ENCODE results near the gene EIF2D.

GRCh38 chr1:206580438-206581113 lies 31.7 kb downstream of the EIF2D start:
- TF ChIP-seq, protein P1, sequence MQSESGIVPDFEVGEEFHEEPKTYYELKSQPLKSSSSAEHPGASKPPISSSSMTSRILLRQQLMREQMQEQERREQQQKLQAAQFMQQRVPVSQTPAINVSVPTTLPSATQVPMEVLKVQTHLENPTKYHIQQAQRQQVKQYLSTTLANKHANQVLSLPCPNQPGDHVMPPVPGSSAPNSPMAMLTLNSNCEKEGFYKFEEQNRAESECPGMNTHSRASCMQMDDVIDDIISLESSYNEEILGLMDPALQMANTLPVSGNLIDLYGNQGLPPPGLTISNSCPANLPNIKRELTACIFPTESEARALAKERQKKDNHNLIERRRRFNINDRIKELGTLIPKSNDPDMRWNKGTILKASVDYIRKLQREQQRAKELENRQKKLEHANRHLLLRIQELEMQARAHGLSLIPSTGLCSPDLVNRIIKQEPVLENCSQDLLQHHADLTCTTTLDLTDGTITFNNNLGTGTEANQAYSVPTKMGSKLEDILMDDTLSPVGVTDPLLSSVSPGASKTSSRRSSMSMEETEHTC (IDR thresholded peaks at IDR 0.05), result no peak
- no peak for TF ChIP-seq KLF1 (tag; IDR thresholded peaks at IDR 0.05)
- TF ChIP-seq GABPA (tag; conservative IDR thresholded peaks at IDR 0.05; ENCODE audit: low read depth), result no peak
- TF ChIP-seq, protein P2, sequence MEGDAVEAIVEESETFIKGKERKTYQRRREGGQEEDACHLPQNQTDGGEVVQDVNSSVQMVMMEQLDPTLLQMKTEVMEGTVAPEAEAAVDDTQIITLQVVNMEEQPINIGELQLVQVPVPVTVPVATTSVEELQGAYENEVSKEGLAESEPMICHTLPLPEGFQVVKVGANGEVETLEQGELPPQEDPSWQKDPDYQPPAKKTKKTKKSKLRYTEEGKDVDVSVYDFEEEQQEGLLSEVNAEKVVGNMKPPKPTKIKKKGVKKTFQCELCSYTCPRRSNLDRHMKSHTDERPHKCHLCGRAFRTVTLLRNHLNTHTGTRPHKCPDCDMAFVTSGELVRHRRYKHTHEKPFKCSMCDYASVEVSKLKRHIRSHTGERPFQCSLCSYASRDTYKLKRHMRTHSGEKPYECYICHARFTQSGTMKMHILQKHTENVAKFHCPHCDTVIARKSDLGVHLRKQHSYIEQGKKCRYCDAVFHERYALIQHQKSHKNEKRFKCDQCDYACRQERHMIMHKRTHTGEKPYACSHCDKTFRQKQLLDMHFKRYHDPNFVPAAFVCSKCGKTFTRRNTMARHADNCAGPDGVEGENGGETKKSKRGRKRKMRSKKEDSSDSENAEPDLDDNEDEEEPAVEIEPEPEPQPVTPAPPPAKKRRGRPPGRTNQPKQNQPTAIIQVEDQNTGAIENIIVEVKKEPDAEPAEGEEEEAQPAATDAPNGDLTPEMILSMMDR (IDR thresholded peaks at IDR 0.05 in 2 of 3, conservative IDR thresholded peaks at IDR 0.05 in 1 of 3; ENCODE audit: insufficient read depth in 2 of 3, low read depth in 1 of 3, low read length in 3 of 3), result no peak
- TF ChIP-seq RCOR1 (IDR thresholded peaks at IDR 0.05; ENCODE audit: borderline replicate concordance in 1 of 2, low read depth in 2 of 2, low read length in 2 of 2), result no peak
- no peak for TF ChIP-seq ERF (CRISPR knock-in tag; IDR thresholded peaks at IDR 0.05)
- no peak for TF ChIP-seq FOXA3 (CRISPR knock-in tag; conservative IDR thresholded peaks at IDR 0.05 in 1 of 2, IDR thresholded peaks at IDR 0.05 in 1 of 2)
- TF ChIP-seq, protein P3, sequence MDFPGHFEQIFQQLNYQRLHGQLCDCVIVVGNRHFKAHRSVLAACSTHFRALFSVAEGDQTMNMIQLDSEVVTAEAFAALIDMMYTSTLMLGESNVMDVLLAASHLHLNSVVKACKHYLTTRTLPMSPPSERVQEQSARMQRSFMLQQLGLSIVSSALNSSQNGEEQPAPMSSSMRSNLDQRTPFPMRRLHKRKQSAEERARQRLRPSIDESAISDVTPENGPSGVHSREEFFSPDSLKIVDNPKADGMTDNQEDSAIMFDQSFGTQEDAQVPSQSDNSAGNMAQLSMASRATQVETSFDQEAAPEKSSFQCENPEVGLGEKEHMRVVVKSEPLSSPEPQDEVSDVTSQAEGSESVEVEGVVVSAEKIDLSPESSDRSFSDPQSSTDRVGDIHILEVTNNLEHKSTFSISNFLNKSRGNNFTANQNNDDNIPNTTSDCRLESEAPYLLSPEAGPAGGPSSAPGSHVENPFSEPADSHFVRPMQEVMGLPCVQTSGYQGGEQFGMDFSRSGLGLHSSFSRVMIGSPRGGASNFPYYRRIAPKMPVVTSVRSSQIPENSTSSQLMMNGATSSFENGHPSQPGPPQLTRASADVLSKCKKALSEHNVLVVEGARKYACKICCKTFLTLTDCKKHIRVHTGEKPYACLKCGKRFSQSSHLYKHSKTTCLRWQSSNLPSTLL (IDR thresholded peaks at IDR 0.05), result no peak
- TF ChIP-seq MAFG (tag; conservative IDR thresholded peaks at IDR 0.05), result no peak
- TF ChIP-seq EP300 (IDR thresholded peaks at IDR 0.05; ENCODE audit: low read length), result no peak
- no peak for TF ChIP-seq PHF8 (IDR thresholded peaks at IDR 0.05; ENCODE audit: borderline replicate concordance, low read length)
- TF ChIP-seq SMC3 (conservative IDR thresholded peaks at IDR 0.05; ENCODE audit: insufficient read depth, low read depth, low read length), result no peak
- TF ChIP-seq ZNF134 (CRISPR knock-in tag; conservative IDR thresholded peaks at IDR 0.05), result no peak
